ENCODE data around the gene PPP6R2.

DNA sequence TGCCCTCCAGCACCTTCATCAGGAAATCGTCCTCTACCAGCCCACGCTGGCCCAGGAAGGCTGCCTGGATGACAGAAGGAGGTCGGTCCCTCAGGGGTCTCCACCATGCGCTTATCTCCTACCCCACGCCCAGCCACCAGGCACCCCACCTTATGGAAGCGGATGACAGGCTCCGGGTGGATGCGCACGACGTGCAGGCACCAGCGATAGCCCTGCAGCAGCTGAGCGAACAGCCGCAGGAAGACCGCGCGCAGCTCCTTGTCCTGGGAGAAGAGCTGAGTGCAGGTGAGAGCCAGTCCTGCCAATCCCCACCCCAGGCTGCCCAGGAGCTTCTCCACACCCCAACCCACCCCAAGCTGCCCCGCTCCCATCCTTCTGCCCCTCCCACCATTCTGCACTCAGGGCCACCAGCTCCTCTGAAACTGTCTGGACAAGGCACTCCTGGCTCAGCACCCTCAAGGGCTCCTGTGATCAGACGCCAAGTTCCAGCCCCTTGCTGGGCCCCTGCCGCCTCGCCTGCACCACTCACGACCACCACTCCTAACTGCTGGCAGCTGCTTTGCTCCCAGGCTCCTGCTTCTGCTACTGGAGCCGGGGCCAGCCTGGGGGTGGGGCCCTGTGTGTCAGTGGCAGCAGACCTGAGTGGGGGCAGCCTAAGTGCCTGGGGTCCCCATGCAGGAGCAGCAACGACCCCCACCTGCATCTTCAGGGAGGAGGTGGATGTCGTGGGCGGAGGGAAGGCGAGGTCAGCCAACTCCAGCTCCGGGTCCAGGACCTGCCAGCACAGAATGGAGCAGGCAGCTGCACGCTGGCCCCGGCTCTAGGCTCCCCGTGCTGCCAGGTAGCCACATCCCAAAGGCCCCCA lies 122.2 kb downstream of the PPP6R2 start:
- TF ChIP-seq, protein P1, sequence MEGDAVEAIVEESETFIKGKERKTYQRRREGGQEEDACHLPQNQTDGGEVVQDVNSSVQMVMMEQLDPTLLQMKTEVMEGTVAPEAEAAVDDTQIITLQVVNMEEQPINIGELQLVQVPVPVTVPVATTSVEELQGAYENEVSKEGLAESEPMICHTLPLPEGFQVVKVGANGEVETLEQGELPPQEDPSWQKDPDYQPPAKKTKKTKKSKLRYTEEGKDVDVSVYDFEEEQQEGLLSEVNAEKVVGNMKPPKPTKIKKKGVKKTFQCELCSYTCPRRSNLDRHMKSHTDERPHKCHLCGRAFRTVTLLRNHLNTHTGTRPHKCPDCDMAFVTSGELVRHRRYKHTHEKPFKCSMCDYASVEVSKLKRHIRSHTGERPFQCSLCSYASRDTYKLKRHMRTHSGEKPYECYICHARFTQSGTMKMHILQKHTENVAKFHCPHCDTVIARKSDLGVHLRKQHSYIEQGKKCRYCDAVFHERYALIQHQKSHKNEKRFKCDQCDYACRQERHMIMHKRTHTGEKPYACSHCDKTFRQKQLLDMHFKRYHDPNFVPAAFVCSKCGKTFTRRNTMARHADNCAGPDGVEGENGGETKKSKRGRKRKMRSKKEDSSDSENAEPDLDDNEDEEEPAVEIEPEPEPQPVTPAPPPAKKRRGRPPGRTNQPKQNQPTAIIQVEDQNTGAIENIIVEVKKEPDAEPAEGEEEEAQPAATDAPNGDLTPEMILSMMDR (conservative IDR thresholded peaks at IDR 0.05) = no peak
- no peak for TF ChIP-seq EZH2 (IDR thresholded peaks at IDR 0.05; ENCODE audit: low read depth)
